RWPE1 (cell line): ENCODE measurements around the gene TGIF2.

Experiments used
- CTCF ChIA-PET: fragments of 350-600 bp; sonication (Branson Sonifier 250); formaldehyde crosslinking; extraction: SDS; loops from one replicate; lab custom pipeline; 2021; lab: Yijun Ruan, JAX
- POLR2A ChIA-PET: fragments of 400-600 bp; formaldehyde crosslinking; extraction: SDS; loops from one replicate; lab custom pipeline; 2020; ENCODE audit warnings: antibody characterized with exemption; ENCODE audit not compliant: low non-redundant PET; lab: Yijun Ruan, JAX
- DNase-seq: peaks from one replicate; pipeline ENCODE4 v3.0.0; 2012; ENCODE audit warnings: low spot score
- H3K27ac ChIP-seq: fragments of 450-650 bp; 2 replicates; pipeline ENCODE4 v1.5.1; 2017
- CTCF ChIP-seq: fragments of 450-650 bp; conservative IDR thresholded peaks from 2 replicates; pipeline ENCODE4 v1.5.1; 2017; ENCODE audit warnings: low read depth, mild to moderate bottlenecking

TGIF2 gene

DNA sequence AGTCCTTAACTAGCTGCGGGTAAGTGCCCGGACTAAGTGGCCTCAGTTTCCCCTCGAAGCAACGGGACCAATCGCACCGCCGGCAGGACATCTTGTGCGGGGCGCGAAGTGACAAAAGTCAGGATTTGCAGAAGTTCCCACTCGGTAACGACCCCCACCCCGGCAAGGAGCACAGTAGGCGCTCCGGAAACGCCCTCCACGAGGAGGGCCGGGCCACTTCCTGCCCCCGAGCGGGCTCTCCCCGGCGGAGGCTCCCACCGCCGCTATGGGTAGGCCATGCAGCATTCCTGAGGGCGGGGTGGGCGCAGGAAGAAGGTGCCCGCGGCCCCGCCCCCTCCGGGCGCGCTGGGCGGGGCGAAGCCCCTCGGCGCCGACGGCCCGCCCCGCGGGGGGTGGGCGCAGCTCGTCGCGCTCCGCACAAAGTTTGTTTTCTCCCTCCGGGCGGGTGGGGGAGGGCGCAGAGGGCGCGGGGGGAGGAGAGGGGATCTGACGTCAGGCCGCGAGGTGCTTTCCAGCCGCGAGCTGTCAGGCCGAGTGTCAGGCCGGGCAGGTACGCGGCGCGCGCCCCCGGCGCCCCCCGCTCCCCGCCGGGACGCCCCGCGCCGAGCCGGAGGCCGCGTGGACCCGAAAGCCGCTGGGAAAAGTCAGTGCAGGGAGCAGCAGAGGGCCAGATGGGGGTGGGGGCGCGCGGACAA lies at the start of gene TGIF2:
Gene TGIF2 (plus strand): TSS at position 495 of the 695 bp plus-strand sequence. CDS start 5,178 bp downstream, outside the sequence.
- DNase-seq = peak; percentile 95
- no peak for TF ChIP-seq CTCF

DNA sequence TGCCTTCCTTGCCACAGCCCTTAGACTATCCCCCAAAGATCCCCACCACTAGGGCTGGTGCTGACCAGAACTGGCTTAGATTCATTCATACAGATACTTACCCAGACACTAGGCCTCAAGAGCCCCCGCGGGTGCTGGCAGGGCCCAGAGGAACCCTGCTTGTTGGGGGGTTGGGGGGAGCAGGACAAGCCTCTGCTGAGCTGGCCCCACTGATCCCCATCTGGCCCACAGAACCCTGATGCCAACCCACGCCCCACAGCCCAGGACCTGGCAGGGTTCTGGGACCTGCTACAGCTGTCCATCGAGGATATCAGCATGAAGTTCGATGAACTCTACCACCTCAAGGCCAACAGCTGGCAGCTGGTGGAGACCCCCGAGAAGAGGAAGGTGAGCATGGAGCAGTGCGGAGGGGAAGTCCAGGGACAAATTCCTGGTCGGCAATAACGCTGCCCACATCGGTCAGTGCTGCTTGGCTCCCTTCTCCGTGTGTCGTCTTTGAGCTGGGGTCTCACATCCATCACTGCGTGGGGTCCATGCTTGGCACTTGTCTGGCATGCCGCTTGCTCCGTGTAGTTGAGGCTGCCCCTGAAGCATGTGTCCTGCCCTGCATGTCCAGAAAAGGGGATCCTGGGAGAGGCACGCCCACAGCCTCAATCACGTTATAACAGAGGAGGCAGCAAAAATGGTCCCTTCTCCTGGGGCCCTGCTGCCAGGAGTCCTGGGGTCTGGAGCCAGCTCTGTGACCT lies 47.6 kb upstream of the TGIF2 start:
- ChIA-PET CTCF (interaction anchor here (0.6 kb wide), 1 partner anchor 248 kb away, joined by 6 read pairs; no protein-coding TSS in a partner anchor), POLR2A (no interaction called here)
- peak overlapping the region; percentile 18 for H3K27ac ChIP-seq
- DNase-seq = no peak
- no peak for TF ChIP-seq CTCF

More for the DNA sequence above, at the start of gene TGIF2:
- ChIA-PET POLR2A (no interaction called here), CTCF (interaction anchor here (0.5 to 1.0 kb wide), 7 partner anchors 11 to 654 kb away, joined by 3 to 5 read pairs (median 4); partner anchors contain the start of gene RAB5IF)
- H3K27ac ChIP-seq = peak within 1 kb of the TSS; percentile 81

- CTCF ChIA-PET = interaction anchor here (0.6 to 1.1 kb wide), 3 partner anchors 10 to 248 kb away, joined by 3 to 6 read pairs (median 4); no protein-coding TSS in a partner anchor
- peak overlapping the region; percentile 18; the same call in 1 of the 2 replicates for H3K27ac ChIP-seq
- POLR2A ChIA-PET = no interaction called here
- no peak for TF ChIP-seq CTCF
- DNase-seq = no peak
These were observed 46.8 kb upstream of the TGIF2 start for GRCh38 chr20:36526521-36527011.

DNA sequence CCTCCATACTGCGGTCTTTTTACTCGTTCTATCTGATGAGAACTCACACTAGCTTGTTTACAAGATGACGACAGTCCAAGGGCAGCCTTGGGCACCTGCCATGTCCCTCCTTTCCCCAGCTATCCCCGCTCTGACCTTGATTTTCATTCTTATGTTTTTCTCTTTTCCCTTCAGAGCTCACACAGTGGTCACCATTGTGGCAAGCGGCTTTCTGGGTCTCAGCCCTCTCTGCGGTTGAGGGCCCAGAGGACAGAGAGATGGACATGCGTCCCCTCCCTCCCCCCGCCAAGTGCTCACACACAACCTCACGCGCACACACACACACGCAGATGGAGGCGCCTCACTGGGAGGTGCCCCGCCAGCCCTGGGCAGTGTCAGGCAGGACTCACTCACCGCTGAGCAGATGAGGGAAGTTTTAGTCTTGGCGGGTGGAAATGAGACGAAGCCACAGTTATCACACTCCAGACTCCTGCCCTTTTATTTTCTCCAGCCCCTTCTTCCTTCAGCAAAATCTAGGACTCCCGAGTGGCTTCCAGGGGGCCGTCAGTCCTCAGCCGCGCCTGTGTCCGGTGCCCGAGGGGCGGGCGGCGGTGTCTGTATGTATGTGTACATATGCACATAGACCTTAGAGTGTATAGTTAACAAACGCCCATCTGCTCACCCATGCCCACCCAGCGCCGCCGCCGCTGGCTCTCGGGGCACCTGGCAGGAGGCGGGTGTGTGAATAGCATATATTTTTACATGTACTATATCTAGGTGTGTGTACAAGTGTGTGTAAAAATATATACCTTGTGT lies 45.9 kb upstream of the TGIF2 start:
- DNase-seq = no peak
- no peak for TF ChIP-seq CTCF
- CTCF ChIA-PET = interaction anchor here (0.6 to 1.1 kb wide), 3 partner anchors 9 to 72 kb away, joined by 3 to 4 read pairs (median 3); no protein-coding TSS in a partner anchor
- POLR2A ChIA-PET = no interaction called here
- H3K27ac ChIP-seq = peak overlapping the region; percentile 8

GRCh38 chr20:36528176-36528874 lies 45.1 kb upstream of the TGIF2 start:
- no peak for DNase-seq
- CTCF ChIA-PET = interaction anchor here (0.7 kb wide), 1 partner anchor 11 kb away, joined by 4 read pairs; no protein-coding TSS in a partner anchor
- no peak for TF ChIP-seq CTCF
- 0 out of 2 replicates have a peak overlapping the region, but pooled peaks have one; percentile 4 for H3K27ac ChIP-seq
- POLR2A ChIA-PET = no interaction called here
